ENCODE data around the gene ARHGEF4. TPM values are rescaled to one million over a fixed set of nuclear protein-coding genes. Genes with fewer than 3 reads are reported as not detected.

The ARHGEF4 gene
- total and polyA plus RNA-seq, 2 experiments from 2014 or later: 4.6 to 16.6 TPM

- DNase-seq (ENCODE audit: low spot score): peak; percentile 57
- Mint-ChIP-seq H3K36me3 (ENCODE audit: low read depth) (no peaks in the 10 kb centered on the region), H3K4me3 (no peak overlapping the region), H3K27me3 (ENCODE audit: insufficient read depth, low read depth, poor library complexity) (peaks cover 3% of the 10 kb centered on the region), H3K27ac (no peak overlapping the region), H3K9me3 (no peaks in the 10 kb centered on the region), H3K4me1 (peaks cover 19% of the 10 kb centered on the region)
- H3K79me2 ChIP-seq (replicated peaks; ENCODE audit: insufficient read depth): no peaks in the 10 kb centered on the region
- peaks cover 15% of the 10 kb centered on the region; the same call in 1 of the 2 replicates for H3K27me3 ChIP-seq (ENCODE audit: insufficient read depth)
- H3K27ac ChIP-seq (ENCODE audit: low read depth): no peak overlapping the region
- TF ChIP-seq CREB1 (CRISPR knock-in tag; IDR thresholded peaks at IDR 0.05; ENCODE audit: low read depth) (no peak), POLR2AphosphoS5 (IDR thresholded peaks at IDR 0.05; ENCODE audit: low read depth) (no peak)
- H2AFZ ChIP-seq: peak overlapping the region; percentile 70
- H3K4me2 ChIP-seq: peak overlapping the region; percentile 45; the same call in 1 of the 2 replicates
- H3K4me1 ChIP-seq (ENCODE audit: insufficient read depth): peaks cover 5% of the 10 kb centered on the region; the same call in 1 of the 2 replicates
- ATAC-seq: peak; percentile 21
- H4K20me1 ChIP-seq (replicated peaks; ENCODE audit: insufficient read depth): no peaks in the 10 kb centered on the region
- H3K9me2 ChIP-seq (ENCODE audit: insufficient read depth): no peaks in the 10 kb centered on the region
- no peaks in the 10 kb centered on the region for H3K36me3 ChIP-seq (ENCODE audit: insufficient read depth)
- H3F3A ChIP-seq (replicated peaks; ENCODE audit: low read depth): no peaks in the 10 kb centered on the region
- H3K4me3 ChIP-seq: no peak overlapping the region
These were observed 81.7 kb downstream of the ARHGEF4 start for GRCh38 chr2:130918393-130918792.

GRCh38 chr2:130920415-130921163, 83.9 kb downstream of the ARHGEF4 start:
- no peaks in the 10 kb centered on the region for H3K36me3 ChIP-seq (ENCODE audit: insufficient read depth)
- H3K36me3 Mint-ChIP-seq (ENCODE audit: low read depth): peaks cover 8% of the 10 kb centered on the region; the same call in 2 of the 3 replicates
- H3K4me3 ChIP-seq: no peak overlapping the region
- DNase-seq (ENCODE audit: low spot score): peak; percentile 93
- peaks cover 3% of the 10 kb centered on the region for H3K27me3 Mint-ChIP-seq (ENCODE audit: insufficient read depth, low read depth, poor library complexity)
- H3K27me3 ChIP-seq (ENCODE audit: insufficient read depth): peaks cover 11% of the 10 kb centered on the region; the same call in 1 of the 2 replicates
- peaks cover 15% of the 10 kb centered on the region for H3K4me1 Mint-ChIP-seq
- H3K9me3 Mint-ChIP-seq: peaks cover 12% of the 10 kb centered on the region
- H3K9me2 ChIP-seq (ENCODE audit: insufficient read depth): no peaks in the 10 kb centered on the region
- no peaks in the 10 kb centered on the region for H3K79me2 ChIP-seq (replicated peaks; ENCODE audit: insufficient read depth)
- no peak overlapping the region for H2AFZ ChIP-seq
- H3K4me3 Mint-ChIP-seq: no peak overlapping the region
- H3K27ac ChIP-seq (ENCODE audit: low read depth): no peak overlapping the region
- H3K4me1 ChIP-seq (ENCODE audit: insufficient read depth): peaks cover 5% of the 10 kb centered on the region; the same call in 1 of the 2 replicates
- no peak overlapping the region for H3K4me2 ChIP-seq
- no peaks in the 10 kb centered on the region for H4K20me1 ChIP-seq (replicated peaks; ENCODE audit: insufficient read depth)
- TF ChIP-seq STAT1 (IDR thresholded peaks at IDR 0.05; ENCODE audit: unreplicated experiment) (no peak), CTCF (conservative IDR thresholded peaks at IDR 0.05; ENCODE audit: low read depth in 2 of 2) (peak; percentile 92), ZNF462 (CRISPR knock-in tag; IDR thresholded peaks at IDR 0.05) (peak; percentile 49), CREB1 (CRISPR knock-in tag; IDR thresholded peaks at IDR 0.05; ENCODE audit: low read depth) (no peak), JUNB (IDR thresholded peaks at IDR 0.05; ENCODE audit: unreplicated experiment) (no peak), ZNF114 (CRISPR knock-in tag; IDR thresholded peaks at IDR 0.05) (0 out of 2 replicates have a peak, but pooled peaks have one; percentile 10), ETS1 (IDR thresholded peaks at IDR 0.05) (no peak), ZNF331 (CRISPR knock-in tag; IDR thresholded peaks at IDR 0.05; ENCODE audit: low read depth) (no peak)
- ATAC-seq: peak; percentile 54
- H3F3A ChIP-seq (replicated peaks; ENCODE audit: low read depth): no peaks in the 10 kb centered on the region
- H3K27ac Mint-ChIP-seq: no peak overlapping the region

Data from GM23338 (cell line).